GM12878 (cell line): ENCODE data around the gene CHRDL2. TPM values are rescaled to one million over a fixed set of nuclear protein-coding genes. Genes with fewer than 3 reads are reported as not detected.

ENCODE experiments used
- ATAC-seq: fragments of 200-7000 bp; cut with Tn5 transposase; 3 replicates; pipeline ENCODE4 v1.9.1; 2020; ENCODE audit warnings: mild to moderate bottlenecking, moderate library complexity
- BruUV-seq: library from RNA; stranded (reverse); fragments of 400-500 nt; replicated peaks from 2 replicates; lab custom pipeline; 2021; lab: Mats Ljungman, UMichigan
- CTCF ChIA-PET: fragments of 300-600 bp; sonication (Branson Sonifier 250); formaldehyde crosslinking; extraction: SDS; loops from one replicate; lab custom pipeline; 2021; ENCODE audit warnings: inconsistent platforms; lab: Yijun Ruan, JAX
- POLR2A ChIA-PET: fragments of 350-600 bp; formaldehyde crosslinking; extraction: SDS; loops from one replicate; lab custom pipeline; 2021; ENCODE audit warnings: inconsistent platforms; lab: Charles Lee
- RAD21 ChIA-PET: fragments of 300-600 bp; sonication (Branson Sonifier 250); formaldehyde crosslinking; loops from one replicate; lab custom pipeline; 2023; ENCODE audit warnings: antibody characterized with exemption; ENCODE audit not compliant: unreplicated experiment; lab: Charles Lee
- SMC1A ChIA-PET: fragments of 300-600 bp; sonication (Branson Sonifier 250); formaldehyde crosslinking; loops from one replicate; lab custom pipeline; 2023; ENCODE audit not compliant: unreplicated experiment, uncharacterized antibody; lab: Charles Lee
- DNase-seq: peaks from one replicate; pipeline ENCODE4 v3.0.0-alpha.2; 2011; ENCODE audit warnings: low read depth, low spot score
- FAIRE-seq: peaks from 3 replicates; lab custom pipeline; 2011; peaks lifted over from hg19 to GRCh38; lab: Jason Lieb, UNC
- H2AFZ ChIP-seq: 2 replicates; pipeline ENCODE4 v1.6.0; 2011; ENCODE audit warnings: low read depth, low read length, control low read depth; ENCODE audit not compliant: control insufficient read depth
- H3K27ac ChIP-seq: 2 replicates; pipeline ENCODE4 v1.5.1; 2011; ENCODE audit warnings: control low read depth; ENCODE audit not compliant: control insufficient read depth, insufficient read depth
- H3K27me3 ChIP-seq, 2 experiments: replicated peaks in 1 of 2; 2 replicates each; pipeline versions ENCODE4 v1.6.0 to v1.6.1; 2011; ENCODE audit warnings: low read length in 1 of 2; ENCODE audit not compliant: control insufficient read depth in 2 of 2, insufficient read depth in 2 of 2
- H3K36me3 ChIP-seq, 2 experiments: 2 replicates each; pipeline ENCODE4 v1.5.1; 2011; ENCODE audit warnings: low read length in 1 of 2; ENCODE audit not compliant: control insufficient read depth in 2 of 2, insufficient read depth in 2 of 2
- H3K4me1 ChIP-seq: 2 replicates; pipeline ENCODE4 v1.6.1; 2011; ENCODE audit warnings: mild to moderate bottlenecking, low read length, moderate library complexity, mixed read lengths; ENCODE audit not compliant: control insufficient read depth, insufficient read depth
- H3K4me2 ChIP-seq: 2 replicates; pipeline ENCODE4 v1.6.0; 2011; ENCODE audit warnings: control low read depth; ENCODE audit not compliant: control insufficient read depth, insufficient read depth
- H3K4me3 ChIP-seq: fragments of 200-600 bp; sonication (generic); 2 replicates; pipeline ENCODE4 v1.5.1; 2016
- H3K79me2 ChIP-seq: 2 replicates; pipeline ENCODE4 v1.6.0; 2011; ENCODE audit warnings: low read length; ENCODE audit not compliant: control insufficient read depth, insufficient read depth
- H3K9ac ChIP-seq: 2 replicates; pipeline ENCODE4 v1.8.0; 2011; ENCODE audit warnings: low read length, control low read depth, mixed read lengths; ENCODE audit not compliant: control insufficient read depth, insufficient read depth
- H3K9me3 ChIP-seq: replicated peaks from 3 replicates; pipeline ENCODE4 v1.5.1; 2011; ENCODE audit warnings: mild to moderate bottlenecking, low read length; ENCODE audit not compliant: control insufficient read depth, insufficient read depth
- H4K20me1 ChIP-seq: 2 replicates; pipeline ENCODE4 v1.6.0; 2011; ENCODE audit not compliant: control insufficient read depth, insufficient read depth
- ASH2L ChIP-seq: fragments of 300-600, 200-600 bp; sonication (generic); IDR thresholded peaks from 2 replicates; pipeline ENCODE4 v1.6.1; 2017; ENCODE audit warnings: low read depth, mild to moderate bottlenecking, borderline replicate concordance
- BMI1 ChIP-seq: fragments of 450-650 bp; IDR thresholded peaks from 2 replicates; pipeline ENCODE4 v1.6.1; 2016; ENCODE audit warnings: mild to moderate bottlenecking, moderate library complexity, borderline replicate concordance
- ETV6 ChIP-seq, 2 experiments: fragments of 450-650 bp in 1 of 2; IDR thresholded peaks in 1 of 2; conservative IDR thresholded peaks in 1 of 2; 2 replicates each; pipeline ENCODE4 v1.6.1; 2014; ENCODE audit warnings: antibody characterized with exemption in 1 of 2, borderline replicate concordance in 1 of 2, low read depth in 1 of 2, mild to moderate bottlenecking in 1 of 2, moderate library complexity in 1 of 2
- EZH2 ChIP-seq: IDR thresholded peaks from 2 replicates; pipeline ENCODE4 v1.6.1; 2012; ENCODE audit warnings: low read depth, mild to moderate bottlenecking, control low read depth, inconsistent platforms, low read length, borderline replicate concordance; ENCODE audit not compliant: control insufficient read depth
- GATAD2B ChIP-seq: fragments of 450-650 bp; conservative IDR thresholded peaks from 2 replicates; pipeline ENCODE4 v1.6.1; 2017; ENCODE audit warnings: low read depth, mild to moderate bottlenecking, moderate library complexity
- NFXL1 ChIP-seq: fragments of 450-650 bp; IDR thresholded peaks from 2 replicates; pipeline ENCODE4 v1.6.1; 2017; ENCODE audit warnings: antibody characterized with exemption, mild to moderate bottlenecking, borderline replicate concordance
- PML ChIP-seq: IDR thresholded peaks from 2 replicates; pipeline ENCODE4 v1.6.1; 2012; ENCODE audit warnings: low read length, inconsistent platforms
- POLR2A ChIP-seq: IDR thresholded peaks from 2 replicates; pipeline ENCODE4 v1.6.1; 2011; ENCODE audit warnings: low read depth, mild to moderate bottlenecking, low read length
- POU2F2 ChIP-seq: IDR thresholded peaks from 3 replicates; pipeline ENCODE4 v1.6.1; 2011; ENCODE audit warnings: low read depth, mild to moderate bottlenecking, low read length, borderline replicate concordance
- RAD51 ChIP-seq: fragments of 450-650 bp; IDR thresholded peaks from 2 replicates; pipeline ENCODE4 v1.6.1; 2016; ENCODE audit warnings: moderate library complexity, mild to moderate bottlenecking, inconsistent platforms
- RELA ChIP-seq: fragments of 450-650 bp; IDR thresholded peaks from 2 replicates; pipeline ENCODE4 v1.8.0; 2014; ENCODE audit warnings: borderline replicate concordance; ENCODE audit not compliant: partially characterized antibody
- SIN3A ChIP-seq: IDR thresholded peaks from 2 replicates; pipeline ENCODE4 v1.6.1; 2012; ENCODE audit warnings: low read depth, low read length, improper control_type of control experiment
- SMARCA5 ChIP-seq: fragments of 450-650 bp; IDR thresholded peaks from 2 replicates; pipeline ENCODE4 v1.6.1; 2017; ENCODE audit warnings: mild to moderate bottlenecking
- SPI1 ChIP-seq: IDR thresholded peaks from 2 replicates; pipeline ENCODE4 v1.6.1; 2011; ENCODE audit warnings: low read depth, mild to moderate bottlenecking, low read length, moderate library complexity, borderline replicate concordance; ENCODE audit not compliant: insufficient read depth
- SRF ChIP-seq, 2 experiments: IDR thresholded peaks; 2 replicates each; pipeline ENCODE4 v1.6.1; 2011; ENCODE audit warnings: low read depth in 2 of 2, low read length in 2 of 2, mild to moderate bottlenecking in 1 of 2, moderate library complexity in 1 of 2
- TARDBP ChIP-seq: IDR thresholded peaks from 2 replicates; pipeline ENCODE4 v1.6.1; 2016; ENCODE audit warnings: borderline replicate concordance
- ZSCAN29 ChIP-seq: fragments of 450-650 bp; IDR thresholded peaks from 2 replicates; pipeline ENCODE4 v1.6.1; 2017; ENCODE audit warnings: mild to moderate bottlenecking, moderate library complexity
- WGBS: methylation state at CpG from one replicate; pipeline ENCODE4 v1.1.6; 2016; ENCODE audit warnings: low lambda C conversion rate; ENCODE audit not compliant: insufficient replicate concordance, insufficient coverage; ENCODE audit errors: missing lambda C conversion rate; 5-methylcytosine and 5-hydroxymethylcytosine counted together
- in situ Hi-C: fragments of 300-500 bp; cut with MboI; formaldehyde crosslinking; loops from 9 replicates; pipeline ENCODE4 v1.14.3; 2018; ENCODE audit warnings: mixed read lengths
- intact Hi-C: fragments of 100-400 bp; cut with micrococcal nuclease; formaldehyde crosslinking; loops from one replicate; pipeline ENCODE4 v1.14.2; 2022; ENCODE audit not compliant: unreplicated experiment
- polyA plus RNA-seq, 11 experiments: library from polyadenylated mRNA; depleted of rRNA in 4 of 11; unstranded in 6 of 11; stranded (reverse) in 5 of 11; fragments of >200 nt; fragmentation: Nextera tagmentation in 4 of 11; fragmentation: Illumina TruSeq in 1 of 11; extraction: Ambion mirVana in 4 of 11; extraction: Trizol in 1 of 11; gene quantifications; 1 replicate in 1 of 11; 2 replicates in 10 of 11; pipeline versions ENCODE4 v1.2.1 to v1.2.3, GENCODE V29; 2011 to 2016; ENCODE audit warnings: inconsistent platforms in 2 of 11, missing spikeins in 2 of 11, low read depth in 1 of 11
- total RNA-seq, 4 experiments: library from RNA; depleted of rRNA in 3 of 4; stranded (reverse); fragments of >200 nt in 3 of 4; fragmentation: Illumina TruSeq in 1 of 4; extraction: Trizol in 1 of 4; gene quantifications; 2 replicates each; pipeline versions ENCODE4 v1.2.1 to v1.2.3, GENCODE V29; 2013 to 2021
- TF ChIP-seq, protein P1 (sequence below): fragments of 450-650 bp; IDR thresholded peaks from 2 replicates; pipeline ENCODE4 v1.6.1; 2016; ENCODE audit warnings: mild to moderate bottlenecking
- TF ChIP-seq, protein P2 (sequence below): IDR thresholded peaks from 2 replicates; pipeline ENCODE4 v1.6.1; 2011; ENCODE audit warnings: low read depth, mild to moderate bottlenecking, low read length, moderate library complexity, borderline replicate concordance; ENCODE audit errors: extremely low read depth
- TF ChIP-seq, protein P3 (sequence below): fragments of 450-650 bp; IDR thresholded peaks from 2 replicates; pipeline ENCODE4 v1.6.1; 2017; ENCODE audit warnings: mild to moderate bottlenecking

The CHRDL2 gene
- total and polyA plus RNA-seq, 10 of the 15 experiments (the other 5 are each of a cell fraction or from before 2014, with no cell fraction given): not detected

DNA sequence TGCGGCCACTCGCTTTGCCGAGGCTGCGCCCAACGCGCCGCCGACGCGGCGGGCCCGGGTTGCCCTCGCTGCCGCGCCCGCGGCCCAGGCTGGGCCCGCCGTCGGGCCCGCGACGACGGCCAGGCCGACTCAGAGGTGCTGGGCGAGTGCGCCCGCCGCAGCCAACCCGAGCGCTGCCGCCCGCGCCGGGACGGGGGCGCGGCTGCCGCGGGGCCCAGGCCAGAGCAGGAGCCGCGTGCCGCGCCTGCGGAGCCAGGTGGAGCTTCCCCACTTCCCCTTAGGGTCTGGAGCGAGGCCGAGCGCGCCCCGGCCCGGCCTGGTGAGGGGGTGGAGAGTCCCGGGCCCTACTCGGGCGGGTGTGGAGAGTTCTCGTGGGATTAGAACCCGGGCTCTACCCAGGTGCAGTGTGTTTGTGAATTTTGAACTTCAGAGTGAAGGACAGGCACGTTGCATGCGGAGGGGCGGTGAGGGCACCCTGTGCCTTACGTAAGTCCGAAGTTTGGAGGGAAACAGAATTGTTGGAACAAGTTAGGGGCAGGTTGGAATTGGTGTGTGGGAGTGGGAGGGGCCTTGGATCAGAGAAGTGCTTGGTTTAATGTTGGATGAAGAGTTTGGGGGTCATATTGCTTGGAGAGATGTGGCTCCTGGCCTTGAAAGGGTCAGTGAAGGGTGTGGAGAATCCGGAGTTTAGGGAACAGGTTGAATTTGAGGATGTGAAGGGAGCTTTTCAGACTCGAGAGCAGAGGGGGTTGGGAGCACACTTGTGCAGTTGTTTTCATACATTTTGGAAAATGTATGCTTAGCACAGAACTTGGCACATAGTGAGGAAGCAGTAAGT lies 18.1 kb upstream of the CHRDL2 start:
- no peaks in the 10 kb centered on the region for H4K20me1 ChIP-seq
- H3K4me1 ChIP-seq: peaks cover 15% of the 10 kb centered on the region
- H3K79me2 ChIP-seq: peaks cover 42% of the 10 kb centered on the region
- peak overlapping the region; percentile 78 for H3K9ac ChIP-seq
- peak overlapping the region; percentile 72 for H3K27ac ChIP-seq
- no peak for FAIRE-seq
- no peaks in the 10 kb centered on the region for H3K9me3 ChIP-seq
- H3K27me3 ChIP-seq: no peaks in the 10 kb centered on the region
- intact Hi-C loops (no loop called here), in situ Hi-C loops (no loop called here)
- peak; percentile 58 for ATAC-seq
- POLR2A ChIA-PET: interaction anchor here (0.6 to 1.6 kb wide), 5 partner anchors 19 to 788 kb away, joined by 3 to 8 read pairs (median 5); no protein-coding TSS in a partner anchor
- no TSS peak for BruUV-seq
- peak overlapping the region; percentile 72 for H3K4me3 ChIP-seq
- no peaks in the 10 kb centered on the region for H3K36me3 ChIP-seq
- H2AFZ ChIP-seq: peak overlapping the region; percentile 69
- peak overlapping the region; percentile 80 for H3K4me2 ChIP-seq
- SMC1A ChIA-PET: interaction anchor here (0.9 to 1.6 kb wide), 3 partner anchors 12 to 36 kb away, joined by 3 to 5 read pairs (median 3); no protein-coding TSS in a partner anchor
- CTCF ChIA-PET: interaction anchor here (0.8 to 2.6 kb wide), 4 partner anchors 9 to 23 kb away, joined by 3 to 7 read pairs (median 4); no protein-coding TSS in a partner anchor
- no peak for DNase-seq
- 1% methylated on average over 58 of the region's 63 CpGs for WGBS
- RAD21 ChIA-PET: interaction anchor here (0.7 to 1.0 kb wide), 3 partner anchors 10 to 200 kb away, joined by 4 read pairs; partner anchors contain the start of genes SPCS2 and XRRA1
- TF ChIP-seq SPI1: peak; percentile 69; the same call in 1 of the 2 replicates
- no peak for TF ChIP-seq EZH2
- TF ChIP-seq PML: 0 out of 2 replicates have a peak, but pooled peaks have one; percentile 22
- TF ChIP-seq ETV6 (conservative IDR thresholded peaks at IDR 0.05 in 1 of 2, IDR thresholded peaks at IDR 0.05 in 1 of 2; ENCODE audit: borderline replicate concordance in 1 of 2, low read depth in 1 of 2): peak in 1 of 2 experiments; percentile 7; a peak in 1 of 4 replicates
- no peak for TF ChIP-seq TARDBP
- TF ChIP-seq, protein P1, sequence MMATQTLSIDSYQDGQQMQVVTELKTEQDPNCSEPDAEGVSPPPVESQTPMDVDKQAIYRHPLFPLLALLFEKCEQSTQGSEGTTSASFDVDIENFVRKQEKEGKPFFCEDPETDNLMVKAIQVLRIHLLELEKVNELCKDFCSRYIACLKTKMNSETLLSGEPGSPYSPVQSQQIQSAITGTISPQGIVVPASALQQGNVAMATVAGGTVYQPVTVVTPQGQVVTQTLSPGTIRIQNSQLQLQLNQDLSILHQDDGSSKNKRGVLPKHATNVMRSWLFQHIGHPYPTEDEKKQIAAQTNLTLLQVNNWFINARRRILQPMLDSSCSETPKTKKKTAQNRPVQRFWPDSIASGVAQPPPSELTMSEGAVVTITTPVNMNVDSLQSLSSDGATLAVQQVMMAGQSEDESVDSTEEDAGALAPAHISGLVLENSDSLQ: peak; percentile 39; the same call in 1 of the 2 replicates
- no peak for TF ChIP-seq ASH2L
- TF ChIP-seq SMARCA5: peak; percentile 89; the same call in 1 of the 2 replicates
- TF ChIP-seq RELA: no peak
- no peak for TF ChIP-seq RAD51
- TF ChIP-seq GATAD2B: no peak; the same call in none of the 2 replicates
- no peak for TF ChIP-seq SRF (IDR thresholded peaks at IDR 0.05; ENCODE audit: low read depth in 2 of 2, low read length in 2 of 2)
- 0 out of 2 replicates have a peak, but pooled peaks have one; percentile 14 for TF ChIP-seq ZSCAN29
- TF ChIP-seq, protein P2, sequence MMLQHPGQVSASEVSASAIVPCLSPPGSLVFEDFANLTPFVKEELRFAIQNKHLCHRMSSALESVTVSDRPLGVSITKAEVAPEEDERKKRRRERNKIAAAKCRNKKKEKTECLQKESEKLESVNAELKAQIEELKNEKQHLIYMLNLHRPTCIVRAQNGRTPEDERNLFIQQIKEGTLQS: no peak
- 0 out of 2 replicates have a peak, but pooled peaks have one; percentile 37 for TF ChIP-seq NFXL1
- peak; percentile 65 for TF ChIP-seq POLR2A
- TF ChIP-seq BMI1: no peak
- no peak for TF ChIP-seq SIN3A
- TF ChIP-seq, protein P3, sequence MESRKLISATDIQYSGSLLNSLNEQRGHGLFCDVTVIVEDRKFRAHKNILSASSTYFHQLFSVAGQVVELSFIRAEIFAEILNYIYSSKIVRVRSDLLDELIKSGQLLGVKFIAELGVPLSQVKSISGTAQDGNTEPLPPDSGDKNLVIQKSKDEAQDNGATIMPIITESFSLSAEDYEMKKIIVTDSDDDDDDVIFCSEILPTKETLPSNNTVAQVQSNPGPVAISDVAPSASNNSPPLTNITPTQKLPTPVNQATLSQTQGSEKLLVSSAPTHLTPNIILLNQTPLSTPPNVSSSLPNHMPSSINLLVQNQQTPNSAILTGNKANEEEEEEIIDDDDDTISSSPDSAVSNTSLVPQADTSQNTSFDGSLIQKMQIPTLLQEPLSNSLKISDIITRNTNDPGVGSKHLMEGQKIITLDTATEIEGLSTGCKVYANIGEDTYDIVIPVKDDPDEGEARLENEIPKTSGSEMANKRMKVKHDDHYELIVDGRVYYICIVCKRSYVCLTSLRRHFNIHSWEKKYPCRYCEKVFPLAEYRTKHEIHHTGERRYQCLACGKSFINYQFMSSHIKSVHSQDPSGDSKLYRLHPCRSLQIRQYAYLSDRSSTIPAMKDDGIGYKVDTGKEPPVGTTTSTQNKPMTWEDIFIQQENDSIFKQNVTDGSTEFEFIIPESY: no peak
- no peak for TF ChIP-seq POU2F2
